ENCODE data around the gene MYCBP2. TPM values are rescaled to one million over a fixed set of nuclear protein-coding genes. Genes with fewer than 3 reads are reported as not detected.

MYCBP2 gene
- total RNA-seq, 1 donor from 2014 or later, result 75.4 TPM

- no peak for TF ChIP-seq CTCF (conservative IDR thresholded peaks at IDR 0.05)
- no peak for DNase-seq (ENCODE audit: low read depth, low spot score)
- H3K9me3 Mint-ChIP-seq, result no peaks in the 10 kb centered on the region
- H3K36me3 Mint-ChIP-seq (ENCODE audit: low read depth), result peaks cover 11% of the 10 kb centered on the region
- H3K27ac Mint-ChIP-seq (ENCODE audit: unreplicated experiment), result no peak overlapping the region
- H3K27me3 Mint-ChIP-seq (ENCODE audit: low read depth), result no peaks in the 10 kb centered on the region
- peaks cover 9% of the 10 kb centered on the region for H3K4me1 Mint-ChIP-seq
- H3K4me3 Mint-ChIP-seq, result no peak overlapping the region
Observed at GRCh38 chr13:77143431-77143830, 183.5 kb downstream of the MYCBP2 start.

- H3K9me3 Mint-ChIP-seq, result no peaks in the 10 kb centered on the region
- no peaks in the 10 kb centered on the region for H3K27me3 Mint-ChIP-seq (ENCODE audit: low read depth)
- H3K4me3 Mint-ChIP-seq, result no peak overlapping the region
- no peak for DNase-seq (ENCODE audit: low read depth, low spot score)
- TF ChIP-seq CTCF (conservative IDR thresholded peaks at IDR 0.05), result no peak
- H3K4me1 Mint-ChIP-seq, result peaks cover 11% of the 10 kb centered on the region
- peaks cover 20% of the 10 kb centered on the region for H3K36me3 Mint-ChIP-seq (ENCODE audit: low read depth)
- H3K27ac Mint-ChIP-seq (ENCODE audit: unreplicated experiment), result no peak overlapping the region
Observed at GRCh38 chr13:77139306-77139705, 187.6 kb downstream of the MYCBP2 start.

- Mint-ChIP-seq H3K9me3 (no peaks in the 10 kb centered on the region), H3K4me3 (no peak overlapping the region), H3K27ac (ENCODE audit: unreplicated experiment) (no peak overlapping the region), H3K27me3 (ENCODE audit: low read depth) (no peaks in the 10 kb centered on the region), H3K36me3 (ENCODE audit: low read depth) (peaks cover 19% of the 10 kb centered on the region), H3K4me1 (peaks cover 11% of the 10 kb centered on the region)
- DNase-seq (ENCODE audit: low read depth, low spot score), result no peak
- TF ChIP-seq CTCF (conservative IDR thresholded peaks at IDR 0.05), result no peak
Observed at GRCh38 chr13:77138813-77139212, 188.1 kb downstream of the MYCBP2 start.

GRCh38 chr13:77136902-77137420, 189.9 kb downstream of the MYCBP2 start:
- no peak overlapping the region for H3K27ac Mint-ChIP-seq (ENCODE audit: unreplicated experiment)
- peaks cover 11% of the 10 kb centered on the region for H3K4me1 Mint-ChIP-seq

GRCh38 chr13:77124423-77124822, 202.5 kb downstream of the MYCBP2 start:
- DNase-seq (ENCODE audit: low read depth, low spot score), result no peak
- H3K4me1 Mint-ChIP-seq, result no peaks in the 10 kb centered on the region
- H3K9me3 Mint-ChIP-seq, result no peaks in the 10 kb centered on the region
- no peaks in the 10 kb centered on the region for H3K27me3 Mint-ChIP-seq (ENCODE audit: low read depth)
- H3K4me3 Mint-ChIP-seq, result no peak overlapping the region
- TF ChIP-seq CTCF (conservative IDR thresholded peaks at IDR 0.05), result no peak
- peaks cover 3% of the 10 kb centered on the region for H3K36me3 Mint-ChIP-seq (ENCODE audit: low read depth)
- H3K27ac Mint-ChIP-seq (ENCODE audit: unreplicated experiment), result no peak overlapping the region

More at GRCh38 chr13:77136902-77137420, 189.9 kb downstream of the MYCBP2 start:
- TF ChIP-seq CTCF (conservative IDR thresholded peaks at IDR 0.05), result no peak
- DNase-seq (ENCODE audit: low read depth, low spot score), result no peak
- no peak overlapping the region for H3K4me3 Mint-ChIP-seq
- H3K9me3 Mint-ChIP-seq, result no peaks in the 10 kb centered on the region
- no peaks in the 10 kb centered on the region for H3K27me3 Mint-ChIP-seq (ENCODE audit: low read depth)
- peaks cover 22% of the 10 kb centered on the region for H3K36me3 Mint-ChIP-seq (ENCODE audit: low read depth)
